Effector memory CD4-positive, alpha-beta T cell (primary cell): Measurements from ENCODE around the gene UNC80.

ENCODE experiments used
- DNase-seq, 3 donors: peaks; one replicate each; pipeline ENCODE4 v3.0.0-alpha.2; 2020
- H3K27ac ChIP-seq: 2 replicates; pipeline ENCODE4 v1.7.0; 2013; ENCODE audit warnings: mild to moderate bottlenecking, low read length, moderate library complexity; ENCODE audit not compliant: insufficient read depth, poor library complexity, severe bottlenecking
- H3K27me3 ChIP-seq: replicated peaks from 2 replicates; pipeline ENCODE4 v1.7.0; 2013; ENCODE audit warnings: mild to moderate bottlenecking, low read length; ENCODE audit not compliant: insufficient read depth, control insufficient read depth, poor library complexity, severe bottlenecking
- H3K36me3 ChIP-seq: 2 replicates; pipeline ENCODE4 v1.7.0; 2013; ENCODE audit warnings: mild to moderate bottlenecking, low read length, moderate library complexity; ENCODE audit not compliant: control insufficient read depth, insufficient read depth
- H3K4me1 ChIP-seq: 2 replicates; pipeline ENCODE4 v1.7.0; 2013; ENCODE audit warnings: low read length, mild to moderate bottlenecking; ENCODE audit not compliant: control insufficient read depth, insufficient read depth, poor library complexity, severe bottlenecking
- H3K4me3 ChIP-seq: 2 replicates; pipeline ENCODE4 v1.7.0; 2013; ENCODE audit warnings: low read length, low read depth, mild to moderate bottlenecking; ENCODE audit not compliant: insufficient read depth, poor library complexity, severe bottlenecking
- H3K9me3 ChIP-seq: 2 replicates; pipeline ENCODE4 v1.7.0; 2013; ENCODE audit warnings: mild to moderate bottlenecking, low read length, moderate library complexity; ENCODE audit not compliant: control insufficient read depth

UNC80 gene

GRCh38 chr2:209976698-209977385 lies 205.2 kb downstream of the UNC80 start:
- Histone ChIP-seq H3K4me3 (no peak overlapping the region), H3K27me3 (no peaks in the 10 kb centered on the region), H3K36me3 (no peaks in the 10 kb centered on the region), H3K9me3 (no peaks in the 10 kb centered on the region), H3K27ac (no peak overlapping the region), H3K4me1 (no peaks in the 10 kb centered on the region)
- DNase-seq: no peak

- Histone ChIP-seq H3K4me3 (no peak overlapping the region), H3K4me1 (no peaks in the 10 kb centered on the region), H3K27ac (no peak overlapping the region), H3K9me3 (no peaks in the 10 kb centered on the region), H3K27me3 (no peaks in the 10 kb centered on the region), H3K36me3 (no peaks in the 10 kb centered on the region)
- DNase-seq: no peak
These were observed 206.0 kb downstream of the UNC80 start for GRCh38 chr2:209977386-209978239.

- DNase-seq: no peak
- no peaks in the 10 kb centered on the region for H3K36me3 ChIP-seq
- H3K9me3 ChIP-seq: no peaks in the 10 kb centered on the region
- H3K27ac ChIP-seq: no peak overlapping the region
- no peaks in the 10 kb centered on the region for H3K4me1 ChIP-seq
- no peak overlapping the region for H3K4me3 ChIP-seq
- peaks cover 2% of the 10 kb centered on the region for H3K27me3 ChIP-seq
These were observed 212.7 kb downstream of the UNC80 start for GRCh38 chr2:209984291-209984690.

GRCh38 chr2:209985874-209986273 lies 214.2 kb downstream of the UNC80 start:
- no peak for DNase-seq
- no peak overlapping the region for H3K27ac ChIP-seq
- no peaks in the 10 kb centered on the region for H3K4me1 ChIP-seq

GRCh38 chr2:209986415-209986814 lies 214.8 kb downstream of the UNC80 start:
- Histone ChIP-seq H3K4me1 (no peaks in the 10 kb centered on the region), H3K9me3 (no peaks in the 10 kb centered on the region), H3K36me3 (no peaks in the 10 kb centered on the region), H3K27ac (no peak overlapping the region), H3K4me3 (no peak overlapping the region), H3K27me3 (peaks cover 2% of the 10 kb centered on the region)
- DNase-seq: no peak

More at GRCh38 chr2:209985874-209986273, 214.2 kb downstream of the UNC80 start:
- Histone ChIP-seq H3K27me3 (peaks cover 2% of the 10 kb centered on the region), H3K9me3 (no peaks in the 10 kb centered on the region), H3K4me3 (no peak overlapping the region), H3K36me3 (no peaks in the 10 kb centered on the region)

GRCh38 chr2:209988010-209988409 lies 216.4 kb downstream of the UNC80 start:
- no peaks in the 10 kb centered on the region for H3K9me3 ChIP-seq
- H3K4me1 ChIP-seq: no peaks in the 10 kb centered on the region
- no peaks in the 10 kb centered on the region for H3K36me3 ChIP-seq
- DNase-seq: no peak
- peaks cover 2% of the 10 kb centered on the region for H3K27me3 ChIP-seq
- H3K4me3 ChIP-seq: no peak overlapping the region
- no peak overlapping the region for H3K27ac ChIP-seq

GRCh38 chr2:209990838-209991237 lies 219.2 kb downstream of the UNC80 start:
- Histone ChIP-seq H3K27ac (no peak overlapping the region), H3K27me3 (peaks cover 2% of the 10 kb centered on the region), H3K9me3 (no peaks in the 10 kb centered on the region), H3K36me3 (no peaks in the 10 kb centered on the region), H3K4me1 (no peaks in the 10 kb centered on the region), H3K4me3 (no peak overlapping the region)
- DNase-seq: no peak

GRCh38 chr2:209993968-209994367 lies 222.3 kb downstream of the UNC80 start:
- H3K4me1 ChIP-seq: no peaks in the 10 kb centered on the region
- H3K27me3 ChIP-seq: no peaks in the 10 kb centered on the region
- H3K9me3 ChIP-seq: no peaks in the 10 kb centered on the region
- H3K27ac ChIP-seq: no peak overlapping the region
- DNase-seq: no peak
- no peaks in the 10 kb centered on the region for H3K36me3 ChIP-seq
- no peak overlapping the region for H3K4me3 ChIP-seq

- Histone ChIP-seq H3K27me3 (no peaks in the 10 kb centered on the region), H3K9me3 (no peaks in the 10 kb centered on the region), H3K4me1 (peaks cover 5% of the 10 kb centered on the region), H3K27ac (no peak overlapping the region), H3K36me3 (no peaks in the 10 kb centered on the region), H3K4me3 (no peak overlapping the region)
- no peak for DNase-seq
These were observed 227.0 kb downstream of the UNC80 start for GRCh38 chr2:209998596-209998995.
